ENCODE data around the gene MMD2.
"Not testable (repeated sequence)": the region's sequence is repeated elsewhere in the genome, so short reads cannot be mapped to it uniquely, and the experiment has no call there.

MMD2 gene, protein sequence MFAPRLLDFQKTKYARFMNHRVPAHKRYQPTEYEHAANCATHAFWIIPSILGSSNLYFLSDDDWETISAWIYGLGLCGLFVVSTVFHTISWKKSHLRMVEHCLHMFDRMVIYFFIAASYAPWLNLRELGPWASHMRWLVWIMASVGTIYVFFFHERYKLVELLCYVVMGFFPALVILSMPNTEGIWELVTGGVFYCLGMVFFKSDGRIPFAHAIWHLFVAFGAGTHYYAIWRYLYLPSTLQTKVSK

DNA sequence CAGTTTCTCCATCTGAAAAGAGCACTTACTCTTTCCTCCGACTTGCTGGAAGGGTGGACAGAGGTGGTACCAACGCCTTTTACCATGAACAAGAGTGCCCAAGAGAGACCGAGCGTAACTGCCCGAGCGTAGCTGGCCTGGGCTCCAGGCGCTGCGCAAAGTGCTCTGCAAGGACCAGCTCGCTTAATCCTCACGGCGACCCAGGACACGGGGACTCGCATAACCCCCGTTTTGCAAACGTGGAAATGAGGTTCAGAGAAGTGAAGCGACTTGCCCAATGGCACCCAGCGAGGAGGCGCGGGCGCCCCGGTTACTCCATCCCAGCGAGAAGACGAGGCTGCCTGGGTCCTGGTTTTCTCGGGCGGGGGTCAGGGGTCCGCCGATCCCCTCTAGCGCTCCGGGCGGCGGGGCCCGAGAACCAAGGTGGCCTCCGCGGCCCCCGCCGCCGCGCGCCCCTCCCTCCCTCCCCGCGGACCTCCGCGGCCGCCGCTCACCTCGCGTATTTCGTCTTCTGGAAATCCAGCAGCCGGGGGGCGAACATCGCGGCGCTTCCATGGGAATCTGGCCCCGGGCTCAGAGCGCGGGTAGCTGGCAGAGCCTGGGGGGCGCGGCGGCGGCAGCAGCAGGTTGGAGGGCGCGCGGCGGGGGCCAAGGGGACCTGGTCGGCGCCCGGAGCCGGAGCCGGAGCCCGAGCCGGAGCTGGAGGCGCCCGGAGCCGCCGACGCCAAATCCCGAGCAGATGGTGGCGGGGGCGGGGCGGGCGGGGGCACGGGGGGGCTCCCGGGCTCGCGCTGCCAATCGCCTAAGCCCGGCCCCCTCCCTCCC is at the start of gene MMD2:
TSS of gene MMD2 (minus strand) at position 711 of the 825 bp plus-strand sequence. CDS start at position 541, 170 bp downstream.
- no peak for DNase-seq (ENCODE audit: low read depth)

DNA sequence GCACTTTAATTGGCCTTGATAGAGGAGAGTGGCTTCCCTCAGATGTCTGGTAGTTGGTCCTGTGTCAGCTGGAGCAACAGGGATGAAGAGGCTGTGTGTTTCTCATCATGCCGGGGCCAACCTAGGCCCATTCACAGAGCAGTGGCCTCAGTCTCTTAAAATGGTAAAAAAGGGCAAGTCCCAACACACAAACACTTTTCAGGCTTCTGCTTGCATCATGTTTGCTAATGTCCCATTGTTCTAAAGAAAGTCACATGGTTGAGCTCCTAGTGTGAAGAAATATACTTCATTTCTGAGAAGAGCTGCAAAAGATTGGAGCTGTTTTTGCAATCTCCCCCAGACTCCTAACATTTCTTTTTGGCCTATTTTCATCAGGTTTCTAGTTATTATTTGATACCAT is 46.1 kb upstream of the MMD2 start:
- DNase-seq (ENCODE audit: low read depth): no peak

DNA sequence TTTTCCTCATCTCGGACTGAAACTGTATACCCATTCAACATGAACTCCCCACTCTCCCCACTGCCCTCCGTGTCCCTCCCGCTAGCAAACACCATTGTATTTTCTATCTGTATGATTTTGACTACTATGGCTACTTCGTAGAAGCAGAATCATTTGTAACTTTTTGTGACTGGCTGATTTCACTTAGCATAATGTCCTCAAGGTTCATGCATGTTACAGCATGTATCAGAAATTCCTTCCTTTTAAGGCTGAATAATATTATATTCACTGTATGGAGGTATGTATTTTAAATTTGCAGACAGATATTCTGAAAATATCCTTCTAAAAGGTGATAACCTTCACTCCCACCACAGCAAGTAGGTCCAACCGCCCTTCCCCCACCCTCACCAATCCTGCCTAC is 42.9 kb upstream of the MMD2 start:
- DNase-seq (ENCODE audit: low read depth): no peak

DNA sequence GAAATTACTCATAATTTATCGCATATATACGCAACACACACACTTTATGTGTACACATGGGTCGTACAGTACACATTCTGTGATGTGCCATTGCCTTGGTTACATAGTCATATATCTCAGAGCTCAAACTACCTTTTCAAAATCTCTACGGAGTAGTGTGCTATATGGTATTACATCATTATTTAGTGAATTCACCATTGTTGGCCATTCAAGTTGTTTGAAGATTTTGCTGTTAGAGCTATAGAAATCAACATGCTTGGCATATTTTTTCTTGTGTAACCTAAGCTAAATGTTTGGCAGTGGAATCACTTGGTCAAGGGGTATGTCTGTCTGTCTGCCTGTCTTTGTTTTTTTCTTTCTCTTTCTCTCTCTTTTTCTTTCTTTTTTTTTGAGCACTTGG is 42.0 kb upstream of the MMD2 start:
- no peak for DNase-seq (ENCODE audit: low read depth)

DNA sequence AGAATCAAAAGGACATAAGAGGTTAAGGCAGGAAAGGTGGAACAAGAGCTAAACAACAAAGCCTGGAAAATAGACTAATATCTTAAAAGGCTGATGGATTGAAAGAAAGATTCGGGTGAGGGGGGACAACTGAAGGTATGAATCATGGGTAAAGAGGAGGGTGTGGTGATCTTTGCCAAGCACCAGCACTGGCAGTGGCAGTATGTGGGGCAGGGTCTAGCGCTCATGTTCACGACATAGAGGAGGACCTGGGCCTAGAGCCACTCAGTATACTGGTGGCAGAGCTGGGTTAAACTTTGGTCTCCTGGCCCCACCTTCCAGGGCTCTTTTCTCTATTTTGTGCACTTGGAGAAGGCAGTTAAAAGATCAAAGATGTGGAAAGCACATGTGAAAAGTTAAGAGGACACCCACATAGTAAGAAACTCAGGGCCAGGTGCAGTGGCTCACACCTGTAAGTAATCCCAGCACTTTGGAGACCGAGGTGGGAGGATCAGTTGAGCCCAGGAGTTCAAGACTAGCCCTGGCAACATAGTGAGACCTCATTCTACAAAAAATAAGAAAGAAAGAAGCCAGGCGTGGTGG is 40.5 kb upstream of the MMD2 start:
- no peak for DNase-seq (ENCODE audit: low read depth)

DNA sequence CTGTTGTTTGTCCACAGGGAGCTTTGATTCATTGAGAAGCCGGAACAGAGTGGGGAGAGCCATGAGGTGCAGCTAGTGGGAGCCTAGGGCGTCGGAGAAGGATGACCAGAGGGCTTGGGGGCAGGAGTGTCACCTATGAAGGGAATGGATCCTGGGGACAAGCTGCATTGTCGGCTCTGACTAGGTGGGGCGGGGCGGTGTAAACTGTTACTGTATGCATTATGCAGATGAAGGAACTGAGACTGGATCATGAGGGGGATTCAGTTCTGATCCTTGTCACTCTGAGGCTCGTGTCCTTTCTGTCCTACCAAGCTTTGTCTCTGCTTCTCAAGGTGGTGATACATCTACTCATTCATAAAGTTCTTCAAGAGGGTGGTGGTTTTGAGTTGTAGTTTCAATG is 39.9 kb upstream of the MMD2 start:
- DNase-seq (ENCODE audit: low read depth): no peak

DNA sequence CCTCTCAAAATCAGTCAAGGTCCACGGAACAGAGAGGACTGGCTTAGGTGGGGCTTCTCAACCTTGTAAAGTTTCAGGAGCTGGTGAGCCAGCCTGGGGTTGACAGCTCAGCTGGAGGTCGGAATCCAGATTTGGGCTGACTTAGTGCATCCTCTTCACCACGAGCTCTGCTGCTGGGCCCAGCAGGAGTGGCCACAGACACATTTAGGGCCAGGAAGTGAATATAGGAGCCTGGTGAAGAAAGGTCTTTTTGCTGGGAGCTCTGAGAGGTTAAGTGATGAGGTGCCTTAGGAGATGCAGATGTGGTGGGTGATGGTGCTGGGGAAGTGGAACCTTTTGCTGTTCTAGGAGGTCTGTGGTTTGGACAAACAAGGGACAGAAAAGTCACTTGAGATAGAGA is 39.3 kb upstream of the MMD2 start:
- DNase-seq (ENCODE audit: low read depth): no peak

DNA sequence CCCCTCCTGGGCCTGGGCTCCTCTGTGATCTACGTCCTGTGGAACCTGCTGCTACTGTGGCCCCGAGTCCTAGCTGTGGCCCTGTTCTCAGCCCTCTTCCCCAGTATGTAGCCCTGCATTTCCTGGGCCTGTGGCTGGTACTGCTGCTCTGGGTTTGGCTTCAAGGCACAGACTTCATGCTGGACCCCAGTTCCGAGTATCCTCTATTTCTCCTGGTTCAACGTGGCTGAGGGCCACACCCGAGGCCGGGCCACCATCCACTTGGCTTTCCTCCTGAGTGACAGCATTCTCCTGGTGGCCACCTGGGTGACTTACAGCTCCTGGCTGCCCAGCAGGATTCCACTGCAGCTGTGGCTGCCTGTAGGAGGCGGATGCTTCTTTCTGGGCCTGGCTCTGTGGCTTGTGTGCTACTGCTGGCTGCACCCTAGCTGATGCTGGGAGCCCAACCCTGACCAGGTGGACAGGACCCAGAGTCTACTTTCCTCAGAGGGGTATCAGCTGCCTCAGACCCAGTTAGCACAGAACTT is 37.8 kb upstream of the MMD2 start:
- no peak for DNase-seq (ENCODE audit: low read depth)

DNA sequence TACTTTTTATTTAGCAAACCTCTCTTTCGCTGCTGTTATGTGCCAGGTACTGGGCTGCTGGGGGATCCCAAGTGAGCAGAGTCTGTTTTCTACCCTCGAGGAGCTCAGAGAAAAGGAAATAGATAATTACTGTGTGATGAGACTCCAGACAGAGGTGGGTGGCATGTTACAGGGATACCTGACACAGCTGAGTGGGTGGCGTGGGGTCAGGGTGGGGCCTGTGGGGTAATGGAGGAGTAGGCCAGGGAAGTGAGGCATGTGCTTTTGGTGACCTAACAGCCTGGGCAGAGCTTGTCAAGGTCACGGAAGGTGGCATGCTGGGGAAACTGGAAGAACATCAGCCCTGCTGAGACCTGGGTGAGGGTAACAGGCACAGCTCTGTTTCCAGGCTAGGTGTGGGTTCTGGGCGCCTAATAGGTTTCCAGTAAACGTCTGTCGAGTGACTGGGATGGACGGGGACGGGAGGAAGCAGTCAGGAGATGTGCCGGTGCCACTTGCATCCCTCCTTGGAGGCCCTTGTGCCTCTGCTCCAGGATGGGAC is 36.5 kb upstream of the MMD2 start:
- DNase-seq (ENCODE audit: low read depth): no peak

DNA sequence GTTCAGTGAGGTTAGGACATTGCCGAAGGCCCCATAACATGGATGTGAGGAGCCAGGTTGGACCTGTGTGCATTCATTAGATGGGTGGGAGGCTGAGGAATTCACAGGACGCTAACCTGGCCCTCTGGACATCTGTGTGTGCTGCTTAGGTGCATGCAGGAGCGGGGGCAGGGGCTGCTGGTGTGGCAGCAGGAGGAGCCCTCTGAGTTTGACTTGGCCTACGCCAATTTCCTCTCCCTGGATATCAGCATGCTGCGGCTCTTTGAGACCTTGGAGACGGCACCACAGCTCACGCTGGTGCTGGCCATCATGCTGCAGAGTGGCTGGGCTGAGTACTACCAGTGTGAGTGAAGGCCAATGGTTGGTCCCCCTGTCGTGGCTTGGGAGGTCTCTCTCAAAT is 34.5 kb upstream of the MMD2 start:
- DNase-seq (ENCODE audit: low read depth): no peak

DNA sequence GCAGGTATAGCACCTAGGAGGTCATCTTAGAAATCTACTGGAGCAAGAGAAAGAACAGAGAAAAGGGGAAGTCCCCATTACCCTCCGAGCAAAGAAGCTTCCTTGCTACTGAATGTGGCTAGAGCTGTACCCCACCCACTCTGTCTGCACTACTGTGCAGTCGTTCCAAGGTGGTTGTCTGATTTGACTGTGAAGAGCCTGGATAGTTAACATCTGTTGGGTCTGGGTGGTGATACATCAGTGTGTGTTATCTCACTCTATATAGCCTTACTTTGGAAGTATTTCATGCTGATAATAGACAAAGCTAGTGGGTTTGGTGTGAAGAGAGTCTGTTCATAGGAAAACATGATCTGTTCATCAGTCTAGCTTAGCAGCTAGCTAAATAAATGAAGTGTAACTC is 23.8 kb upstream of the MMD2 start:
- not testable (repeated sequence) for DNase-seq (ENCODE audit: low read depth)

DNA sequence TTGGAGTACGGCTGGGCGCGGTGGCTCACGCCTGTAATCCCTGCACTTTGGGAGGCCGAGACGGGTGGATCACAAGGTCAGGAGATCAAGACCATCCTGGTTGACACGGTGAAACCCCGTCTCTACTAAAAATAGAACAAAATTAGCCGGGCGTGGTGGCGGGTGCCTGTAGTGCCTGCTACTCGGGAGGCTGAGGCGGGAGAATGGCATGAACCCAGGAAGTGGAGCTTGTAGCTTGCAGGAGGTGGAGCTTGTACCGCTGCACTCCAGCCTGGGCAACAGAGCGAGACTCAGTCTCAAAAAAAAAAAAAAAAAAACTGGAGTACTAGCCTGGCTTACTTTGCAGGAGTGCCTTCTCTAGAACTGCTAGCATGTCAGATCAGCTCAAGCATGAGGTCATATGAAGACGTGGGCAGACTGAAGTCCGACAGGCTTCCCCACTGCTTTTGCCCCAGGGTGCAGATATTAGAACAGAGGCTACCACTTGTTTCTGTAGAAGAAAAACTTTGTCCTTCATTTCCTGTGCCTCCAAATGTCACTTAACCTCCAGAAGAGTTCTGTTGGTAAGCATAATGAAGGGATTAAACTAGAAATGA is 22.4 kb upstream of the MMD2 start:
- not testable (repeated sequence) for DNase-seq (ENCODE audit: low read depth)

DNA sequence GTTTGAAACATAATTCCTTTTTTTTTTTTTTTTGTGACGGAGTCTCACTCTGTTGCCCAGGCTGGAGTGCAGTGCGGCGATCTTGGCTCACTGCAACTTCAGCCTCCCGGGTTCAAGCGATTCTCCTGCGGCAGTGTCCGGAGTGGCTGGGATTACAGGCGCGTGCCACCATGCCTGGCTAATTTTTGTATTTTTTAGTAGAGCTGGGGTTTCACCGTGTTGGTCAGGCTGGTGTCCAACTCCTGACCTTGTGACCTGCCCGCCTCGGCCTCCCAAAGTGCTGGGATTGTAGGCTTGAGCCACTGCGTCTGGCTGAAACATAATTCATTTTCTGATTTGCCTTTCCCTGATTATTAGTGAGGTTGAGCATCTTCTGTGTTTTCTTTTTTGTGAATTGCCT is 16.6 kb upstream of the MMD2 start:
- not testable (repeated sequence) for DNase-seq (ENCODE audit: low read depth)

DNA sequence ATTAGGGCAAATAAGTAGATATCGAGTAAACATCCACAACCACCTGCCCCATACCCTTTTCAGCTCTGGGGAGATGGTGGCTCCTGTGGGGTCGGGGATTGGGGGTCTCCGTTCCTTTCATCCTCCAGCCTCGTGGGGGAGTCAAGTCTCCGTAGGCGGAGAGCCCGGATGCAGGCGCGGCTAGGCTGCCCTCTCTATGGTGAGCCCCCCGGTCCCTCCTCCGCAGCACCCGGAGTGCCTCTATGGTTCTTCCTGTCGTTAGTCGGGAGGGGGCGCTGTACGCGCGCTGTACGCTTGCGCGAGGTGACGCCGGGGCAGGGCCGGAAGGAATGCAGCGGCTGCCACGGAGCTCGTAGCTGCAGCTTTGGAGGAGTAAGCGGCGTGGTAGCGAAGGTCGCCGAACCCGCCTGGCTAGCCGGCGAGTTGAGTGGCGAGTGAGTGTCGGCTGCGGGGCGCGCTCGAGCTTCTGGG is 14.8 kb upstream of the MMD2 start:
- DNase-seq (ENCODE audit: low read depth): peak; percentile 73

DNA sequence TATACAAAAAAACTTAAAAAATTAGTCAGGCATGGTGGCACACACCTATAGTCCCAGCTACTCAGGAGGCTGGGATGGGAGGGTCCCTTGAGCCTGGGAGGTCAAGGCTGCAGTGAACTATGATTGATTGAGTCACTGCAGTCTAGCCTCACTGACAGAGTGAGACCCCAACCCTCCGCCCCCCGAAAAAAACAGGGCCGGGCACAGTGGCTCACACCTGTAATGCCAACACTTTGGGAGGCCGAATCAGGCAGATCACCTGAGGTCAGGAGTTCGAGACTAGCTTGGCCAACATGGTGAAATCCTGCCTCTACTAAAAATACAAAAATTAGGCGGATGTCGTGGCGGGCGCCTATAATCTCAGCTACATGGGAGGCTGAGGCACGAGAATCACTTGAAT is 13.5 kb upstream of the MMD2 start:
- not testable (repeated sequence) for DNase-seq (ENCODE audit: low read depth)

DNA sequence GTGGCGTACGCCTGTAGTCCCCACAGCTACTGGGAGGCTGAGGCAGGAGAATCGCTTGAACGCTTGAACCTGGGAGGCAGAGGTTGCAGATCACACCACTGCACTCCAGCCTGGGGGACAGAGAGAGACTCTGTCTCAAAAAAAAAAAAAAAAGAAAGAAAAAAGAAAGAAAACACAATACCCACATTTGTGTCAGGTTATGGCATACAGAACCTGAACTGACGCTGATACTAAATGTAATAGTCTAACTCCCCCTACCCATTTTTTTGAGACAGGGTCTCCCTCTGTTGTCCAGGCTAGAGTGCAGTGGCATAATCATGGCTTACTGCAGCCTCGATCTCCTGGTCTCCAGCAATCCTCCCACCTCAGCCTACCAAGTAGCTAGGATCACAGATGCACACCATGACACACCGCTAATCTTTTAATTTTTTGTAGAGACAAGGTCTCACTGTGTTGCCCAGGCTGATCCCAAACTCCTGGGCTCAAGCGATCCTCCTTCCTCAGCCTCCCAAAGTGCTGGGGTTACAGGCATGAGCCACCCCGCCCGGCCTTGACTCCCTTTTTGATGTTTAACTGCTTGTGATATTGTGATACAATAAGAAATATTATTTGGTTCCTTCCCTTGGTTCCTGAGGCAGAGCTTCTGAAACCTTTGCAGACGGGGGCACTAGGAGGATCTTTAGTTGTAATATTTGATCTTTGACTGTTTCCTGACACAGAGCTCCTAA is 6.5 kb upstream of the MMD2 start:
- no peak for DNase-seq (ENCODE audit: low read depth)

DNA sequence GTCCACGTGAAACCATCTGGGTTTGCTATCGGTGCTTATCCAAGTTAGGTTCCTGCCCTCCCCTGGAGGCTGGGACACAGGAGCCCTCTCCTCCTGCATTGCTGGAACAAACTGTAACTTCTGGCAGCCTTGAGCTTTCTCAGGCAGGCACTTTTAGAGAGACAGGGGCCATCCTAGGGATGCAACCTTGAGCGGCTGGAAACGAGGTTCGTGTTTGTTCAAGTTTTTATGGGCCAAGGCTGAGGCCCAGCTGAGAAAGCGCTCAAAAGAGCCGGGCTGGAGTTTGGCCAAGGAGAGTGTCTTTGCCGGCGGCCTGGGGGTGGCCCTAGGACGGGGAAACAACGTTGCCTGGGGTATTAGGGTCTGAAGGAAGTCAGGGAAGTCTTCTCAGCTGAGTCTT is 5.5 kb upstream of the MMD2 start:
- no peak for DNase-seq (ENCODE audit: low read depth)

DNA sequence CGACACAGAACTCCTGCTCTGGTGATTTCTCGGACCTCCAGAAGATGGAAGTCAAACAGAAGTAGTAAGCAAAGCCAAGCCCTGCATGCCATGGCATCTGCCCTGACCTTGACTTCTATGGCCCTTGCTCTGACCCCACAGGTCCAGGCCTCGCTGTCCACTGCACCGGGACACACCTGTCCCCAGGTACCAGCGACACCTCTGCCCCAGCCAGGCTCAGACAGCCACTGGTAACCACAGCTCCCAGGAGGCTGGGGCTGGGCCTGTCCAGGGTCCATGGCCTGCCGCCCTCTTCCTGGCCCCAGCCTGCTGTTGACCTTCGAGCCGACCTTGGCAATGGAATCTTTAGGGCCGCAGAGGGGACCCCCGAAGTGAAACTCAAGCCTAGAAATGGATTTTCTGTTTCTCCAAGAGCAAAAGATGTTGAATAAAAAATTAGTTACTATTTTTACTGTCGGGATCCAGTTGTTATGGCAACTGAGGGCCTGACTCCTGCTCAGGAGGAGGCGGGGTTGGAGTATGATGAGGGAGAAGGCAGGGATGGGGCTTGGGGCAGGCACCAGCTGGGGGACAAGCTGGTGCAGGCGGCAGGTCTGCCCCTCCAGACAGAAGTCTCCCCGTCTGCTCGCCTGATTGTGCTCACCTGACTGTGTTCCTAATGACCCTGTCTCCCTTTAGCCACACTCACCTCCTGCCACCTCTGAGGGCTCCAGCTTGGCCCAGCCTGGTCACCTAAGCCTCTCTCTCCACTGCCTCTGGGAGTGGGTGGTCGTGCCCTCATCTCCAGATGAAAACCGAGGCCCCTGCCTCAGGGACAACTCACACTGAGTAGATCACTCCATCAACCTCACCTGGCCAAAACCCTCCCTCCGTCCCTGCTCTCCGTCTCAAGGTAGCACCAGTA is 4.1 kb upstream of the MMD2 start:
- DNase-seq (ENCODE audit: low read depth): no peak

DNA sequence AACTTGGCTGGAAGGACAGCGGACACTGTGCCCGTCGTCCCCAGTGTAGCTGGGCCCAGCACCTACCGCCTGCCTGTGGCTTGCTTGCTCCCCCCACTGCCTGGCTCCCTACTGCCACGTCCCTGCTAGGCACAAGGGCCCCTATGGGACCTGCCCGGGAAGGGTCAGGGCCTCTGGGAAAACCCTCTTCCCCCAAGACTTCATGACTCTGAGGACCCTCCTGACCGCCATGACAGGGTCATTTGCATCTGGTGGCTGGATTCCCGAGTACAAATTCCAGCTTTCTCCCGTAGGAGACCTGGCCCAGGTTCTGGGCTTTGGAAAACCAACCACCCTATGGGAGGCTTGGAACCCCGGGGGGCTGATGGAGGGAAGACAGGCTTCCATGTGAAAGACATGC is 1.4 kb upstream of the MMD2 start:
- DNase-seq (ENCODE audit: low read depth): no peak

DNA sequence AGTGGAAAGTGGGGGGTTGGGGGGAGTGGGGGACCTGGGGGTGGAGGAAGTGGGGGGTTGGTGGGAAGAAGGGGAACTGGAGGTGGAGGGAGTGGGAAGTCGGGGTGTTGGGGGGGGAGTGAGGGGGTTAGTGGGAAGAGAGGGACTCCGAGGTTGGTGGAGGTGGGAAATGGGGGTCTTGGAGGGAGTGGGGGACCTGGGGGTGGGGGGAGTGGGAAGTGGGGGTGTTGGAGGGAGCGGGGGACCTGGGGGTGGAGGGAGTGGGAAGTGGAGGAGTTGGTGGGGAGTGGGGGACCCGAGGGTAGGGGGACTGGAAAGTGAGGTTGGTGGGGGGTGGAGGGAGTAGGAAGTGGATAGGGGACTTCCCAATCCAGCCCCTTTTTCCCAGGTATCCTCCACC is 906 bp upstream of the MMD2 start:
- no peak for DNase-seq (ENCODE audit: low read depth)

DNA sequence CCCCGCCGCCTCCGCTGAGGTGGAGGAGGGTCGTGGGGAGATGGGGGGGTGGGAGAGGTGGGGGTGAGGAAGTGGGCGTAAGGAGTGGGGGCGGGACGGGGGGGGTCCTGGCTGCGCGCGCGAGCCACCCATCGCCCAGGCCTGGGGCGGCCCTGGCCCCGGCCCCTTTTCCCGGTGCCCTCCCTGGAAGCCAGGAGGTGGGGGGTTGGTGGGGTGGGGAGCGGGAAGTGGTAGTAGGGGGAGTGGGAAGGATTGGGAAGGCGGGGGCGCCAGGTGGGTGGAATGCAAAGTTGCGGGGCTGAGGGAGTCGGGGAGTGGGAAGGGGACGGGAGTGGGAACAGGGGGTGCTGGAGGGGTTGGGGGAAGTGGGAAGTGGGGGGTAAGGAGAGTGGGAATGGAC is 319 bp upstream of the MMD2 start:
- DNase-seq (ENCODE audit: low read depth): no peak
